ENCODE measurements around the gene TEX12.

- TF ChIP-seq CTCF (IDR thresholded peaks at IDR 0.05) (no peak), POLR2AphosphoS5 (IDR thresholded peaks at IDR 0.05) (no peak)
Observed at GRCh38 chr11:112206071-112206470, 38.9 kb downstream of the TEX12 start.
